Fibroblast of lung (primary cell): ENCODE data around the gene S100P.

Experiments
- EZH2 ChIP-seq: IDR thresholded peaks from 2 replicates; pipeline ENCODE4 v1.5.1; 2012; ENCODE audit warnings: low read length, control low read depth, mild to moderate bottlenecking; ENCODE audit errors: missing control alignments
- TF ChIP-seq, protein P1 (sequence below), 2 donors: IDR thresholded peaks in 1 of 2; conservative IDR thresholded peaks in 1 of 2; 1 replicate in 1 of 2; 2 replicates in 1 of 2; pipeline ENCODE4 v1.5.1; 2011 to 2012; ENCODE audit warnings: low read length in 2 of 2, control low read depth in 1 of 2, inconsistent platforms in 1 of 2, low read depth in 1 of 2, mild to moderate bottlenecking in 1 of 2

DNA sequence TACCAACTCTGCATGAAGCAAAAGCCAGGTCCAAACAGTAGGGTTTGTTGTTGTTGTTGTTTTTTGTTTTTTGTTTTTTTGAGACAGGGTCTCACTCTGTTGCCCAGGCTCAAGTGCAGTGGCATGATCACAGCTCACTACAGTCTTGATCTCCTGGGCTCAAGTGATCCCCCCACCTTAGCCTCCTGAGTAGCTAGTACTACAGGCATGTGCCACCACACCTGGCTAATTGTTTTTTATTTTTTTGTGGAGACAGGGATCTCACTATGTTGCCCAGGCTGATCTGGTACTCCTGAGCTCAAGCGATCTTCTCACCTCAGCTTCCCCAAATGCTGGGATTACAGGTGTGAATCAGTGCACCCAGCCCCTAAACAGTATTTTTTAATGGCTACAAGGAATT is 6.2 kb downstream of the S100P start:
- TF ChIP-seq, protein P1, sequence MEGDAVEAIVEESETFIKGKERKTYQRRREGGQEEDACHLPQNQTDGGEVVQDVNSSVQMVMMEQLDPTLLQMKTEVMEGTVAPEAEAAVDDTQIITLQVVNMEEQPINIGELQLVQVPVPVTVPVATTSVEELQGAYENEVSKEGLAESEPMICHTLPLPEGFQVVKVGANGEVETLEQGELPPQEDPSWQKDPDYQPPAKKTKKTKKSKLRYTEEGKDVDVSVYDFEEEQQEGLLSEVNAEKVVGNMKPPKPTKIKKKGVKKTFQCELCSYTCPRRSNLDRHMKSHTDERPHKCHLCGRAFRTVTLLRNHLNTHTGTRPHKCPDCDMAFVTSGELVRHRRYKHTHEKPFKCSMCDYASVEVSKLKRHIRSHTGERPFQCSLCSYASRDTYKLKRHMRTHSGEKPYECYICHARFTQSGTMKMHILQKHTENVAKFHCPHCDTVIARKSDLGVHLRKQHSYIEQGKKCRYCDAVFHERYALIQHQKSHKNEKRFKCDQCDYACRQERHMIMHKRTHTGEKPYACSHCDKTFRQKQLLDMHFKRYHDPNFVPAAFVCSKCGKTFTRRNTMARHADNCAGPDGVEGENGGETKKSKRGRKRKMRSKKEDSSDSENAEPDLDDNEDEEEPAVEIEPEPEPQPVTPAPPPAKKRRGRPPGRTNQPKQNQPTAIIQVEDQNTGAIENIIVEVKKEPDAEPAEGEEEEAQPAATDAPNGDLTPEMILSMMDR (conservative IDR thresholded peaks at IDR 0.05 in 1 of 2, IDR thresholded peaks at IDR 0.05 in 1 of 2; ENCODE audit: low read depth in 1 of 2, low read length in 2 of 2): no peak
- TF ChIP-seq EZH2: no peak
